ENCODE data around the gene PDPK1.

DNA sequence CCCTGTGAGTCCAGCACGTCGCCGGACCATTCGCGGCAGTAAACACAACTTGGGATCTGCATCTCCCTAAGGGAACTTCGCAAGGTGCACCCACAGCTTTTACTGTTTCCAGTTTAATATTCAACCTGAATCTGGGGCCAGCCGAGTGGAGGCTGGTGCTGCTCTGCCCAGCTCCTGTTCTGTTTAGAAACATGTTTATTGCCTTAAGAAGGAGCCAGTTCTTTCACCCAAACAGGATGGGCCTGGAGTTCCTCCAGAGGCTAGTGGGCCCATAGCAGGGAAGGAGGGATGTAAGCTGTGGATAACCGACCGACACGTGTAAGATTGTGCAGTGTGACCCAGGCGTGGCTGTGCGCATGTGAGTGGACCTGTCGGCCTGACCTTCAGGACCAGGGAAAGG, 45.5 kb upstream of the PDPK1 start:
- TF ChIP-seq, protein P1, sequence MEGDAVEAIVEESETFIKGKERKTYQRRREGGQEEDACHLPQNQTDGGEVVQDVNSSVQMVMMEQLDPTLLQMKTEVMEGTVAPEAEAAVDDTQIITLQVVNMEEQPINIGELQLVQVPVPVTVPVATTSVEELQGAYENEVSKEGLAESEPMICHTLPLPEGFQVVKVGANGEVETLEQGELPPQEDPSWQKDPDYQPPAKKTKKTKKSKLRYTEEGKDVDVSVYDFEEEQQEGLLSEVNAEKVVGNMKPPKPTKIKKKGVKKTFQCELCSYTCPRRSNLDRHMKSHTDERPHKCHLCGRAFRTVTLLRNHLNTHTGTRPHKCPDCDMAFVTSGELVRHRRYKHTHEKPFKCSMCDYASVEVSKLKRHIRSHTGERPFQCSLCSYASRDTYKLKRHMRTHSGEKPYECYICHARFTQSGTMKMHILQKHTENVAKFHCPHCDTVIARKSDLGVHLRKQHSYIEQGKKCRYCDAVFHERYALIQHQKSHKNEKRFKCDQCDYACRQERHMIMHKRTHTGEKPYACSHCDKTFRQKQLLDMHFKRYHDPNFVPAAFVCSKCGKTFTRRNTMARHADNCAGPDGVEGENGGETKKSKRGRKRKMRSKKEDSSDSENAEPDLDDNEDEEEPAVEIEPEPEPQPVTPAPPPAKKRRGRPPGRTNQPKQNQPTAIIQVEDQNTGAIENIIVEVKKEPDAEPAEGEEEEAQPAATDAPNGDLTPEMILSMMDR (conservative IDR thresholded peaks at IDR 0.05; ENCODE audit: low read length) = no peak
- no peak for TF ChIP-seq EZH2phosphoT487 (IDR thresholded peaks at IDR 0.05; ENCODE audit: borderline replicate concordance, low read depth, low read length)

Measured in OCI-LY7 (cell line).